Central memory CD8-positive, alpha-beta T cell (primary cell): ENCODE measurements around the gene PKP2.

Source experiments
- ATAC-seq: fragments of 150-1000 bp; cut with Tn5 transposase; replicated peaks from 2 replicates; pipeline ENCODE4 v1.10.0; 2022; ENCODE audit warnings: mild to moderate bottlenecking, moderate FRiP score, moderate number of reproducible peaks; ENCODE audit not compliant: poor library complexity, severe bottlenecking; ENCODE audit errors: extremely low read depth
- DNase-seq, 2 donors: peaks; one replicate each; pipeline ENCODE4 v3.0.0; 2021; ENCODE audit warnings: low spot score in 2 of 2
- H3K27ac Mint-ChIP-seq: one replicate; pipeline ENCODE4 v1.8.0; 2022; ENCODE audit warnings: low read depth, mild to moderate bottlenecking, moderate library complexity, mixed read lengths
- H3K27me3 Mint-ChIP-seq: one replicate; pipeline ENCODE4 v1.8.0; 2022; ENCODE audit warnings: mixed read lengths
- H3K36me3 Mint-ChIP-seq: one replicate; pipeline ENCODE4 v1.8.0; 2022; ENCODE audit warnings: mild to moderate bottlenecking, moderate library complexity, mixed read lengths; ENCODE audit not compliant: insufficient read depth
- H3K4me1 Mint-ChIP-seq: one replicate; pipeline ENCODE4 v1.8.0; 2022; ENCODE audit warnings: mixed read lengths
- H3K4me3 Mint-ChIP-seq: one replicate; pipeline ENCODE4 v1.8.0; 2022; ENCODE audit warnings: mild to moderate bottlenecking, moderate library complexity, mixed read lengths
- H3K9me3 Mint-ChIP-seq: one replicate; pipeline ENCODE4 v1.8.0; 2022; ENCODE audit warnings: mixed read lengths

Gene PKP2

GRCh38 chr12:32839828-32840227, 56.7 kb downstream of the PKP2 start:
- ATAC-seq (no peak), DNase-seq (no peak)
- Mint-ChIP-seq H3K9me3 (peaks cover 10% of the 10 kb centered on the region), H3K27ac (no peak overlapping the region), H3K4me1 (no peaks in the 10 kb centered on the region), H3K4me3 (no peak overlapping the region), H3K36me3 (no peaks in the 10 kb centered on the region), H3K27me3 (peaks cover 11% of the 10 kb centered on the region)

- DNase-seq = no peak
- Mint-ChIP-seq H3K4me3 (no peak overlapping the region), H3K27ac (no peak overlapping the region), H3K9me3 (peaks cover 10% of the 10 kb centered on the region), H3K4me1 (no peaks in the 10 kb centered on the region), H3K36me3 (no peaks in the 10 kb centered on the region), H3K27me3 (peaks cover 11% of the 10 kb centered on the region)
- ATAC-seq = no peak
These were observed 58.6 kb downstream of the PKP2 start for GRCh38 chr12:32837974-32838373.

GRCh38 chr12:32836710-32837109, 59.9 kb downstream of the PKP2 start:
- no peak overlapping the region for H3K4me3 Mint-ChIP-seq
- no peaks in the 10 kb centered on the region for H3K4me1 Mint-ChIP-seq
- no peak overlapping the region for H3K27ac Mint-ChIP-seq
- peaks cover 11% of the 10 kb centered on the region for H3K27me3 Mint-ChIP-seq
- H3K36me3 Mint-ChIP-seq = no peaks in the 10 kb centered on the region
- ATAC-seq = no peak
- DNase-seq = no peak
- H3K9me3 Mint-ChIP-seq = peaks cover 10% of the 10 kb centered on the region

- peaks cover 11% of the 10 kb centered on the region for H3K27me3 Mint-ChIP-seq
- DNase-seq = no peak
- no peak for ATAC-seq
- peaks cover 10% of the 10 kb centered on the region for H3K9me3 Mint-ChIP-seq
- H3K4me1 Mint-ChIP-seq = no peaks in the 10 kb centered on the region
- H3K27ac Mint-ChIP-seq = no peak overlapping the region
- H3K36me3 Mint-ChIP-seq = no peaks in the 10 kb centered on the region
- no peak overlapping the region for H3K4me3 Mint-ChIP-seq
These were observed 62.5 kb downstream of the PKP2 start for GRCh38 chr12:32834122-32834521.

GRCh38 chr12:32828552-32828951, 68.0 kb downstream of the PKP2 start:
- H3K36me3 Mint-ChIP-seq = no peaks in the 10 kb centered on the region
- H3K27ac Mint-ChIP-seq = no peak overlapping the region
- H3K9me3 Mint-ChIP-seq = no peaks in the 10 kb centered on the region
- peaks cover 14% of the 10 kb centered on the region for H3K27me3 Mint-ChIP-seq
- no peak overlapping the region for H3K4me3 Mint-ChIP-seq
- DNase-seq (no peak), ATAC-seq (no peak)
- H3K4me1 Mint-ChIP-seq = no peaks in the 10 kb centered on the region

- Mint-ChIP-seq H3K4me3 (no peak overlapping the region), H3K27ac (no peak overlapping the region), H3K27me3 (peaks cover 14% of the 10 kb centered on the region), H3K4me1 (no peaks in the 10 kb centered on the region), H3K9me3 (no peaks in the 10 kb centered on the region), H3K36me3 (no peaks in the 10 kb centered on the region)
- DNase-seq = no peak
- no peak for ATAC-seq
These were observed 68.5 kb downstream of the PKP2 start for GRCh38 chr12:32828120-32828519.

GRCh38 chr12:32826807-32827412, 69.7 kb downstream of the PKP2 start:
- no peaks in the 10 kb centered on the region for H3K36me3 Mint-ChIP-seq
- H3K27me3 Mint-ChIP-seq = peaks cover 25% of the 10 kb centered on the region
- ATAC-seq (no peak), DNase-seq (no peak)
- H3K27ac Mint-ChIP-seq = no peak overlapping the region
- H3K9me3 Mint-ChIP-seq = no peaks in the 10 kb centered on the region
- no peaks in the 10 kb centered on the region for H3K4me1 Mint-ChIP-seq
- no peak overlapping the region for H3K4me3 Mint-ChIP-seq

GRCh38 chr12:32824596-32824995, 72.0 kb downstream of the PKP2 start:
- DNase-seq (no peak), ATAC-seq (no peak)
- no peaks in the 10 kb centered on the region for H3K9me3 Mint-ChIP-seq
- no peaks in the 10 kb centered on the region for H3K36me3 Mint-ChIP-seq
- H3K27me3 Mint-ChIP-seq = peaks cover 25% of the 10 kb centered on the region
- no peaks in the 10 kb centered on the region for H3K4me1 Mint-ChIP-seq
- no peak overlapping the region for H3K27ac Mint-ChIP-seq
- no peak overlapping the region for H3K4me3 Mint-ChIP-seq

GRCh38 chr12:32822344-32822743, 74.2 kb downstream of the PKP2 start:
- no peak overlapping the region for H3K4me3 Mint-ChIP-seq
- H3K27me3 Mint-ChIP-seq = peaks cover 12% of the 10 kb centered on the region
- H3K4me1 Mint-ChIP-seq = no peaks in the 10 kb centered on the region
- ATAC-seq = no peak
- H3K9me3 Mint-ChIP-seq = no peaks in the 10 kb centered on the region
- DNase-seq = no peak
- H3K36me3 Mint-ChIP-seq = no peaks in the 10 kb centered on the region
- no peak overlapping the region for H3K27ac Mint-ChIP-seq

GRCh38 chr12:32821710-32822109, 74.9 kb downstream of the PKP2 start:
- H3K27ac Mint-ChIP-seq = no peak overlapping the region
- no peaks in the 10 kb centered on the region for H3K9me3 Mint-ChIP-seq

GRCh38 chr12:32821293-32821692, 75.3 kb downstream of the PKP2 start:
- no peak for DNase-seq
- no peaks in the 10 kb centered on the region for H3K36me3 Mint-ChIP-seq
- no peaks in the 10 kb centered on the region for H3K9me3 Mint-ChIP-seq
- H3K4me1 Mint-ChIP-seq = no peaks in the 10 kb centered on the region
- peaks cover 12% of the 10 kb centered on the region for H3K27me3 Mint-ChIP-seq
- H3K27ac Mint-ChIP-seq = no peak overlapping the region
- ATAC-seq = no peak
- no peak overlapping the region for H3K4me3 Mint-ChIP-seq

More at GRCh38 chr12:32821710-32822109, 74.9 kb downstream of the PKP2 start:
- no peaks in the 10 kb centered on the region for H3K36me3 Mint-ChIP-seq
- ATAC-seq = no peak
- H3K4me1 Mint-ChIP-seq = no peaks in the 10 kb centered on the region
- peaks cover 12% of the 10 kb centered on the region for H3K27me3 Mint-ChIP-seq
- no peak overlapping the region for H3K4me3 Mint-ChIP-seq
- DNase-seq = no peak

- Mint-ChIP-seq H3K27ac (no peak overlapping the region), H3K4me3 (no peak overlapping the region), H3K36me3 (no peaks in the 10 kb centered on the region), H3K9me3 (no peaks in the 10 kb centered on the region), H3K27me3 (peaks cover 12% of the 10 kb centered on the region), H3K4me1 (no peaks in the 10 kb centered on the region)
- DNase-seq (no peak), ATAC-seq (no peak)
These were observed 76.1 kb downstream of the PKP2 start for GRCh38 chr12:32820376-32820931.

GRCh38 chr12:32819424-32819823, 77.2 kb downstream of the PKP2 start:
- no peak for DNase-seq
- H3K9me3 Mint-ChIP-seq = no peaks in the 10 kb centered on the region
- no peaks in the 10 kb centered on the region for H3K4me1 Mint-ChIP-seq

More at GRCh38 chr12:32819424-32819823, 77.2 kb downstream of the PKP2 start:
- Mint-ChIP-seq H3K27ac (no peak overlapping the region), H3K4me3 (no peak overlapping the region), H3K27me3 (peaks cover 12% of the 10 kb centered on the region), H3K36me3 (no peaks in the 10 kb centered on the region)
- ATAC-seq = no peak
